Vagina (tissue), 2 donors: ENCODE data around the gene STX7.

ENCODE experiments used
- POLR2A ChIP-seq, 2 donors: fragments of 450-650 bp; IDR thresholded peaks; one replicate each; pipeline ENCODE4 v1.6.1; 2017; ENCODE audit warnings: antibody characterized with exemption in 2 of 2, mild to moderate bottlenecking in 2 of 2, moderate library complexity in 2 of 2
- POLR2AphosphoS5 ChIP-seq, 2 donors: sonication (generic); formaldehyde crosslinking; IDR thresholded peaks; one replicate each; pipeline ENCODE4 v1.9.0; 2017; ENCODE audit warnings: antibody characterized with exemption in 2 of 2, mild to moderate bottlenecking in 2 of 2, low read depth in 1 of 2; ENCODE audit not compliant: insufficient read depth in 1 of 2
- TF ChIP-seq, protein P1 (sequence below), 3 experiments: fragments of 450-650 bp in 2 of 3; fragments of 200-600 bp in 1 of 3; sonication (generic) in 1 of 3; IDR thresholded peaks; one replicate each; pipeline ENCODE4 v1.5.1; 2017 to 2019; ENCODE audit warnings: antibody characterized with exemption in 3 of 3, mild to moderate bottlenecking in 2 of 3, moderate library complexity in 2 of 3

DNA sequence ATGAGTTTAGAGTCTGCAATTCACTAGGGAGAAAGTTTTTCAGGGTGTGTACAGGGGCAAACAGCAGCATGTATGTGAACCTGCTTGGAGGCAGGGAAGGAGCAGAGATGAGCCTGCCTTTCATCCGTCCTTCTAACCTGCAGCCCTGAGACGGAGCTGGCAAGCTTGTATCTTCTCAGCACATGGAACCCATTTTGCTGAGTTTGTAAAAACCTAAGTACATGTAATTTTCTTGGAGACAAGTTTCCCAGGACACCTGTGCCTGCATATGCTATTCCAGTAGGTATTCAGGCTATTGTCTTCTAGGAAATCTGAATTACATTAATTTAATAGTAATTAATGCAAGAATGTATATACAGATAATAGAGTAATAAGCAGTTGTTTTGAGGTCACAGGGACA lies 82.8 kb downstream of the STX7 start:
- TF ChIP-seq POLR2A (IDR thresholded peaks at IDR 0.05) = no peak
- TF ChIP-seq, protein P1, sequence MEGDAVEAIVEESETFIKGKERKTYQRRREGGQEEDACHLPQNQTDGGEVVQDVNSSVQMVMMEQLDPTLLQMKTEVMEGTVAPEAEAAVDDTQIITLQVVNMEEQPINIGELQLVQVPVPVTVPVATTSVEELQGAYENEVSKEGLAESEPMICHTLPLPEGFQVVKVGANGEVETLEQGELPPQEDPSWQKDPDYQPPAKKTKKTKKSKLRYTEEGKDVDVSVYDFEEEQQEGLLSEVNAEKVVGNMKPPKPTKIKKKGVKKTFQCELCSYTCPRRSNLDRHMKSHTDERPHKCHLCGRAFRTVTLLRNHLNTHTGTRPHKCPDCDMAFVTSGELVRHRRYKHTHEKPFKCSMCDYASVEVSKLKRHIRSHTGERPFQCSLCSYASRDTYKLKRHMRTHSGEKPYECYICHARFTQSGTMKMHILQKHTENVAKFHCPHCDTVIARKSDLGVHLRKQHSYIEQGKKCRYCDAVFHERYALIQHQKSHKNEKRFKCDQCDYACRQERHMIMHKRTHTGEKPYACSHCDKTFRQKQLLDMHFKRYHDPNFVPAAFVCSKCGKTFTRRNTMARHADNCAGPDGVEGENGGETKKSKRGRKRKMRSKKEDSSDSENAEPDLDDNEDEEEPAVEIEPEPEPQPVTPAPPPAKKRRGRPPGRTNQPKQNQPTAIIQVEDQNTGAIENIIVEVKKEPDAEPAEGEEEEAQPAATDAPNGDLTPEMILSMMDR (IDR thresholded peaks at IDR 0.05) = no peak
- no peak for TF ChIP-seq POLR2AphosphoS5 (IDR thresholded peaks at IDR 0.05; ENCODE audit: insufficient read depth in 1 of 2, low read depth in 1 of 2)
